HEK293T (cell line): ENCODE results near the gene WIPF1.

Experiments used
- BHLHE40 ChIP-seq: fragments of 450-650 bp; IDR thresholded peaks from 2 replicates; pipeline ENCODE4 v1.6.1; 2016; ENCODE audit warnings: mild to moderate bottlenecking, moderate library complexity, borderline replicate concordance
- CTBP1 ChIP-seq: fragments of 450-650 bp; IDR thresholded peaks from 2 replicates; pipeline ENCODE4 v1.6.1; 2016; ENCODE audit warnings: borderline replicate concordance
- FOXM1 ChIP-seq: fragments of 450-650 bp; IDR thresholded peaks from 2 replicates; pipeline ENCODE4 v1.6.1; 2017; ENCODE audit warnings: mild to moderate bottlenecking, borderline replicate concordance
- SP1 ChIP-seq: fragments of 450-650 bp; IDR thresholded peaks from 2 replicates; pipeline ENCODE4 v1.6.1; 2017

GRCh38 chr2:174632841-174633622, 35.4 kb upstream of the WIPF1 start:
- no peak for TF ChIP-seq FOXM1
- no peak for TF ChIP-seq SP1
- no peak for TF ChIP-seq BHLHE40
- TF ChIP-seq CTBP1: no peak
